A673 (cell line): ENCODE data around the gene CCDC201. TPM values are rescaled to one million over a fixed set of nuclear protein-coding genes. Genes with fewer than 3 reads are reported as not detected.

ENCODE experiments used
- BruUV-seq: library from RNA; stranded (reverse); fragments of 400-500 nt; replicated peaks from 2 replicates; lab custom pipeline; 2021; lab: Mats Ljungman, UMichigan
- CTCF ChIA-PET: fragments of 300-600 bp; sonication (Branson Sonifier 250); formaldehyde crosslinking; loops from one replicate; lab custom pipeline; 2022; ENCODE audit warnings: antibody characterized with exemption; lab: Charles Lee
- POLR2A ChIA-PET: fragments of 300-600 bp; sonication (Branson Sonifier 250); formaldehyde crosslinking; loops from one replicate; lab custom pipeline; 2022; ENCODE audit warnings: antibody characterized with exemption; ENCODE audit not compliant: low non-redundant PET; lab: Charles Lee
- DNase-seq: peaks from one replicate; pipeline ENCODE4 v3.0.0-alpha.2; 2015; ENCODE audit warnings: low spot score
- H3K27ac ChIP-seq: fragments of 200-600 bp; sonication (generic); 2 replicates; pipeline ENCODE4 v1.5.1; 2016; ENCODE audit warnings: mixed run types, low read depth, mild to moderate bottlenecking, mixed read lengths, antibody characterized with exemption, low read length; ENCODE audit not compliant: poor library complexity, severe bottlenecking
- H3K27me3 ChIP-seq: fragments of 200-600 bp; sonication (generic); replicated peaks from 2 replicates; pipeline ENCODE4 v1.6.1; 2017; ENCODE audit warnings: mixed run types, low read depth, mild to moderate bottlenecking, mixed read lengths, antibody characterized with exemption, low read length; ENCODE audit not compliant: insufficient read depth, poor library complexity
- H3K36me3 ChIP-seq: fragments of 200-600 bp; sonication (generic); 2 replicates; pipeline ENCODE4 v1.6.1; 2016; ENCODE audit warnings: mixed run types, mild to moderate bottlenecking, mixed read lengths, antibody characterized with exemption, low read length; ENCODE audit not compliant: insufficient read depth, poor library complexity, severe bottlenecking
- H3K4me1 ChIP-seq: fragments of 200-600 bp; sonication (generic); 2 replicates; pipeline ENCODE4 v1.6.1; 2017; ENCODE audit warnings: mixed run types, mild to moderate bottlenecking, mixed read lengths, antibody characterized with exemption, low read length; ENCODE audit not compliant: insufficient read depth, poor library complexity, severe bottlenecking
- H3K4me3 ChIP-seq: fragments of 200-600 bp; sonication (generic); 2 replicates; pipeline ENCODE4 v1.5.1; 2016; ENCODE audit warnings: low read depth, mixed run types, mild to moderate bottlenecking, mixed read lengths, low read length; ENCODE audit not compliant: poor library complexity, severe bottlenecking
- H3K9me3 ChIP-seq: fragments of 200-600 bp; sonication (generic); 2 replicates; pipeline ENCODE4 v1.6.1; 2016; ENCODE audit warnings: mixed run types, low read depth, mild to moderate bottlenecking, mixed read lengths, antibody characterized with exemption, low read length; ENCODE audit not compliant: poor library complexity, severe bottlenecking
- EZH2 ChIP-seq: fragments of 200-600 bp; sonication (generic); IDR thresholded peaks from 2 replicates; pipeline ENCODE4 v1.6.1; 2017; ENCODE audit warnings: borderline replicate concordance, low read depth, mild to moderate bottlenecking, mixed read lengths, antibody characterized with exemption, low read length; ENCODE audit not compliant: poor library complexity, severe bottlenecking
- intact Hi-C: fragments of 100-400 bp; cut with micrococcal nuclease; formaldehyde crosslinking; loops from one replicate; pipeline ENCODE4 v1.10.0; 2022; ENCODE audit not compliant: unreplicated experiment
- total RNA-seq: library from RNA; stranded (reverse); gene quantifications from 2 replicates; pipeline ENCODE4 v1.2.3, GENCODE V29; 2021
- TF ChIP-seq, protein P1 (sequence below): fragments of 300-800, 200-600 bp; sonication (generic); conservative IDR thresholded peaks from 2 replicates; pipeline ENCODE4 v1.5.1; 2017; ENCODE audit warnings: low read depth, mild to moderate bottlenecking, antibody characterized with exemption, low read length, moderate library complexity, mixed read lengths

The CCDC201 gene
- total RNA-seq, 1 experiment from 2014 or later = not detected

DNA sequence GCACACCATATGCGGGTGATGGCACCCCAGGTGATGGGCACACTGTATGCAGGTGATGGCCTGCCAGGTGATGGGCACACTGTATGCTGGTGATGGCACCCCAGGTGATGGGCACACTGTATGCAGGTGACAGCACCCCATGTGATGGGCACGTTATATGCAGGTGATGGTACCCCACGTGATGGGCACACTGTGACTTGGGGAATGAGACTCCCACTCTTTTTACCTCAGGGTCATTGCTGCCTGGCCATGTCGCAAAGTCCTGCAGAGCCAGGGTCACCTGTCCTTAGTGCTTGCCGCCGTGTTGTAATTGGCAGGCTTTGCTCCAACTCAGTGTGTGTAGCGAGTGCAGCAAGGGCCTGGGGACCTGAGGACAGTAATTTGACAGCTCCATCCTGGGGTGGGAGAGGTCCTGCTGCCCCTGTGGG, 7.6 kb upstream of the CCDC201 start:
- H3K27me3 ChIP-seq = peaks cover 22% of the 10 kb centered on the region
- H3K4me3 ChIP-seq = no peak overlapping the region
- H3K4me1 ChIP-seq = no peaks in the 10 kb centered on the region
- H3K36me3 ChIP-seq = no peaks in the 10 kb centered on the region
- intact Hi-C loops = no loop called here
- CTCF ChIA-PET = no interaction called here
- no peak overlapping the region for H3K27ac ChIP-seq
- BruUV-seq = no TSS peak
- H3K9me3 ChIP-seq = no peaks in the 10 kb centered on the region
- no peak for DNase-seq
- POLR2A ChIA-PET = no interaction called here
- TF ChIP-seq EZH2 = no peak
- TF ChIP-seq, protein P1, sequence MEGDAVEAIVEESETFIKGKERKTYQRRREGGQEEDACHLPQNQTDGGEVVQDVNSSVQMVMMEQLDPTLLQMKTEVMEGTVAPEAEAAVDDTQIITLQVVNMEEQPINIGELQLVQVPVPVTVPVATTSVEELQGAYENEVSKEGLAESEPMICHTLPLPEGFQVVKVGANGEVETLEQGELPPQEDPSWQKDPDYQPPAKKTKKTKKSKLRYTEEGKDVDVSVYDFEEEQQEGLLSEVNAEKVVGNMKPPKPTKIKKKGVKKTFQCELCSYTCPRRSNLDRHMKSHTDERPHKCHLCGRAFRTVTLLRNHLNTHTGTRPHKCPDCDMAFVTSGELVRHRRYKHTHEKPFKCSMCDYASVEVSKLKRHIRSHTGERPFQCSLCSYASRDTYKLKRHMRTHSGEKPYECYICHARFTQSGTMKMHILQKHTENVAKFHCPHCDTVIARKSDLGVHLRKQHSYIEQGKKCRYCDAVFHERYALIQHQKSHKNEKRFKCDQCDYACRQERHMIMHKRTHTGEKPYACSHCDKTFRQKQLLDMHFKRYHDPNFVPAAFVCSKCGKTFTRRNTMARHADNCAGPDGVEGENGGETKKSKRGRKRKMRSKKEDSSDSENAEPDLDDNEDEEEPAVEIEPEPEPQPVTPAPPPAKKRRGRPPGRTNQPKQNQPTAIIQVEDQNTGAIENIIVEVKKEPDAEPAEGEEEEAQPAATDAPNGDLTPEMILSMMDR = no peak

DNA sequence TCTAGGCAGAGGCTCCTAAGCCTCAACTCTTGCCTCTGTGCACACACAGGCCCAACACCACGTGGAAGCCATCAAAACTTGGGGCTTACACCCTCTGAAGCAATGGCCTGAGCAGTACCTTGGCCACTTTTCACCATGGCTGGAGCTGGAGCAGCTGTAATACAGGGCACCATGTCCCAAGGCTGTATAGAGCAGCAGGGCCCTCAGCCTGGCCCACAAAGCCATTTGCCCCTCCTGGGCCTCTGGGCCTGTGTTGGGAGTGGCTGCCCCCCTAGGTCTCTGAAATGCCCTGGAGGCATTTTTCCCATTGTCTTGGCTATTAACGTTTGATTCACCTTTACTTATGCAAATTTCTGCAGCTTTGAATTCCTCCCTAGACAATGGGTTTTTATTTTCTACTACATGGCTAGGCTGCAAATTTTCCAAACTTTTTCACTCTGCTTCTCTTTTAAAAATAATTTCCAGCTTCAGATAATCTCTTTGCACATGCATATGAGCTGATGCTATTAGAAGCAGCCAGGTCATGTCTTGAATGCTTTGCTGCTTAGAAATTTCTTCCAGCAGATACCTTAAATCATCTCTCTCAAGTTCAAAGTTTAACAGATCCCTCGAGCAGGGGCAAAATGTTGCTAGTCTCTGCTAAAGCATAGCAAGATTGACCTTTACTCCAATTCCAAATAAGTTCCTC, 5.7 kb upstream of the CCDC201 start:
- no peak for TF ChIP-seq EZH2
- TF ChIP-seq, protein P1 = no peak
- CTCF ChIA-PET = no interaction called here

DNA sequence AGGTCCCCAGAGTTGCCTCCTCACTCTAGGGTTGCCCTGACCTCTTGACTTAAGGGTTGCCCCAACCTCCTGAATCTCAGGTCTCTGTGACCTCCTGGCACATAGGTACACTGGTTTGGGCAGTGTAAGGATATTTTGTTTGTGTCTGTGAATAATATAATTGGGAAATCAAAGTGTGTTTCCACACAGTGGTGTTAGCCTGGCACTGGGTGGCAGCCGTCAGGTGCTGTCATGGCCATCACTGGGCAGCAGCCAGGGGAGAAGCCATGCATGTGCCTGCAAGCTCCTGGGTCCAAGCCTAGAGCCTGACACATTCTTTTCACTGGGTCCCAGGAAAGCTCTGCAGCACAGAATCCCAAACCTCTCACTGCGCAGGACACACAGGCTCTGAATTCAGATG, 3.6 kb upstream of the CCDC201 start:
- H3K9me3 ChIP-seq = no peaks in the 10 kb centered on the region
- no peak overlapping the region for H3K27ac ChIP-seq
- POLR2A ChIA-PET = no interaction called here
- TF ChIP-seq, protein P1 = no peak
- TF ChIP-seq EZH2 = no peak
- no peaks in the 10 kb centered on the region for H3K36me3 ChIP-seq
- no TSS peak for BruUV-seq
- no peak overlapping the region for H3K4me3 ChIP-seq
- DNase-seq = no peak
- CTCF ChIA-PET = no interaction called here
- peaks cover 3% of the 10 kb centered on the region for H3K27me3 ChIP-seq
- intact Hi-C loops = no loop called here
- no peaks in the 10 kb centered on the region for H3K4me1 ChIP-seq

More for the DNA sequence above, 5.7 kb upstream of the CCDC201 start:
- H3K4me3 ChIP-seq = no peak overlapping the region
- H3K27me3 ChIP-seq = peaks cover 13% of the 10 kb centered on the region
- H3K9me3 ChIP-seq = no peaks in the 10 kb centered on the region
- DNase-seq = no peak
- no peak overlapping the region for H3K27ac ChIP-seq
- intact Hi-C loops = no loop called here
- no TSS peak for BruUV-seq
- H3K4me1 ChIP-seq = no peaks in the 10 kb centered on the region
- POLR2A ChIA-PET = no interaction called here
- no peaks in the 10 kb centered on the region for H3K36me3 ChIP-seq
